Endothelial cell of umbilical vein (primary cell): Measurements from ENCODE around the gene RAB27B.

Source experiments
- GATA2 ChIP-seq: IDR thresholded peaks from 2 replicates; pipeline ENCODE4 v1.7.0; 2011; ENCODE audit warnings: low read depth, mild to moderate bottlenecking, moderate library complexity, mixed read lengths, low read length; ENCODE audit not compliant: insufficient read length, insufficient read depth
- POLR2A ChIP-seq: IDR thresholded peaks from 2 replicates; pipeline ENCODE4 v1.6.1; 2012; ENCODE audit warnings: low read depth, mild to moderate bottlenecking, control low read depth, low read length

GRCh38 chr18:54919412-54919811, 91.1 kb downstream of the RAB27B start:
- TF ChIP-seq POLR2A (no peak), GATA2 (no peak)
